DND-41 (cell line): ENCODE results near the gene TCF7L2.

Experiments
- ATAC-seq: fragments of 200-7000 bp; cut with Tn5 transposase; 3 replicates; pipeline ENCODE4 v1.9.1; 2021; ENCODE audit warnings: low read depth; ENCODE audit not compliant: insufficient read depth
- DNase-seq: peaks from one replicate; pipeline ENCODE4 v3.0.0-alpha.2; 2020
- H2AFZ ChIP-seq: 2 replicates; pipeline ENCODE4 v1.6.0; 2012; ENCODE audit warnings: low read depth, low read length
- H3K27ac ChIP-seq: 2 replicates; pipeline ENCODE4 v1.5.1; 2012; ENCODE audit warnings: low read length, inconsistent platforms
- H3K27me3 ChIP-seq: fragments of 200-600 bp; sonication (generic); 2 replicates; pipeline ENCODE4 v1.6.0; 2012; ENCODE audit warnings: low read length, mild to moderate bottlenecking, inconsistent platforms; ENCODE audit not compliant: insufficient read depth, poor library complexity
- H3K36me3 ChIP-seq: 2 replicates; pipeline ENCODE4 v1.5.1; 2012; ENCODE audit warnings: low read length, inconsistent platforms; ENCODE audit not compliant: insufficient read depth
- H3K4me1 ChIP-seq: 2 replicates; pipeline ENCODE4 v1.5.1; 2012; ENCODE audit warnings: mild to moderate bottlenecking, low read length; ENCODE audit not compliant: insufficient read depth
- H3K4me2 ChIP-seq: 2 replicates; pipeline ENCODE4 v1.6.0; 2012; ENCODE audit warnings: mild to moderate bottlenecking, moderate library complexity, low read length, inconsistent platforms; ENCODE audit not compliant: insufficient read depth
- H3K4me3 ChIP-seq, 2 experiments: fragments of 200-600 bp in 1 of 2; shearing (Covaris generic) in 1 of 2; 2 replicates each; pipeline ENCODE4 v1.5.1; 2012 to 2016; ENCODE audit warnings: inconsistent platforms in 2 of 2, low read length in 2 of 2, mild to moderate bottlenecking in 2 of 2, low read depth in 1 of 2, moderate library complexity in 1 of 2
- H3K79me2 ChIP-seq: 2 replicates; pipeline ENCODE4 v1.6.0; 2012; ENCODE audit warnings: low read length, inconsistent platforms; ENCODE audit not compliant: insufficient read depth
- H3K9ac ChIP-seq: 2 replicates; pipeline ENCODE4 v1.6.0; 2012; ENCODE audit warnings: low read depth, mild to moderate bottlenecking, inconsistent platforms, low read length, moderate library complexity
- H3K9me3 ChIP-seq: 2 replicates; pipeline ENCODE4 v1.5.1; 2012; ENCODE audit warnings: low read length, moderate library complexity, mild to moderate bottlenecking, inconsistent platforms; ENCODE audit not compliant: insufficient read depth, severe bottlenecking
- H4K20me1 ChIP-seq: 2 replicates; pipeline ENCODE4 v1.6.0; 2012; ENCODE audit warnings: low read length; ENCODE audit not compliant: insufficient read depth
- CTCF ChIP-seq: IDR thresholded peaks from 2 replicates; pipeline ENCODE4 v1.5.1; 2012; ENCODE audit warnings: borderline replicate concordance, low read length, moderate library complexity, mild to moderate bottlenecking; ENCODE audit not compliant: poor library complexity, severe bottlenecking; ENCODE audit errors: extremely low read depth
- EZH2 ChIP-seq: IDR thresholded peaks from 3 replicates; pipeline ENCODE4 v1.6.1; 2012; ENCODE audit warnings: borderline replicate concordance, low read depth, mild to moderate bottlenecking, moderate library complexity, low read length, inconsistent platforms; ENCODE audit not compliant: severe bottlenecking

TCF7L2 gene

GRCh38 chr10:112926906-112927688 lies 22.9 kb upstream of the TCF7L2 start:
- no peaks in the 10 kb centered on the region for H3K9me3 ChIP-seq
- no peaks in the 10 kb centered on the region for H3K36me3 ChIP-seq
- no peak overlapping the region for H3K4me3 ChIP-seq
- H3K4me1 ChIP-seq: no peaks in the 10 kb centered on the region
- H3K79me2 ChIP-seq: no peaks in the 10 kb centered on the region
- no peaks in the 10 kb centered on the region for H4K20me1 ChIP-seq
- no peak overlapping the region for H3K27ac ChIP-seq
- H3K4me2 ChIP-seq: no peak overlapping the region
- TF ChIP-seq EZH2 (no peak), CTCF (no peak)
- no peaks in the 10 kb centered on the region for H3K27me3 ChIP-seq
- no peak overlapping the region for H2AFZ ChIP-seq
- no peak overlapping the region for H3K9ac ChIP-seq
- DNase-seq (no peak), ATAC-seq (no peak)

- DNase-seq (no peak), ATAC-seq (no peak)
- Histone ChIP-seq H3K27ac (no peak overlapping the region), H3K79me2 (no peaks in the 10 kb centered on the region), H3K9me3 (no peaks in the 10 kb centered on the region), H4K20me1 (no peaks in the 10 kb centered on the region), H3K27me3 (no peaks in the 10 kb centered on the region), H3K9ac (no peak overlapping the region), H3K4me3 (no peak overlapping the region), H2AFZ (no peak overlapping the region), H3K4me2 (no peak overlapping the region), H3K36me3 (no peaks in the 10 kb centered on the region), H3K4me1 (no peaks in the 10 kb centered on the region)
- no peak for TF ChIP-seq CTCF
- no peak for TF ChIP-seq EZH2
These were observed 22.1 kb upstream of the TCF7L2 start for GRCh38 chr10:112927980-112928379.

- no peaks in the 10 kb centered on the region for H3K79me2 ChIP-seq
- ATAC-seq: no peak
- TF ChIP-seq CTCF (no peak), EZH2 (no peak)
- H3K9ac ChIP-seq: no peak overlapping the region
- H2AFZ ChIP-seq: no peak overlapping the region
- H4K20me1 ChIP-seq: no peaks in the 10 kb centered on the region
- H3K27ac ChIP-seq: no peak overlapping the region
- no peaks in the 10 kb centered on the region for H3K4me1 ChIP-seq
- H3K27me3 ChIP-seq: no peaks in the 10 kb centered on the region
- no peaks in the 10 kb centered on the region for H3K36me3 ChIP-seq
- no peaks in the 10 kb centered on the region for H3K9me3 ChIP-seq
- no peak for DNase-seq
- H3K4me3 ChIP-seq: no peak overlapping the region
- H3K4me2 ChIP-seq: no peak overlapping the region
These were observed 17.4 kb upstream of the TCF7L2 start for GRCh38 chr10:112932658-112933057.

- H3K36me3 ChIP-seq: no peaks in the 10 kb centered on the region
- DNase-seq: no peak
These were observed 15.9 kb upstream of the TCF7L2 start for GRCh38 chr10:112934193-112934592.

More at GRCh38 chr10:112934193-112934592, 15.9 kb upstream of the TCF7L2 start:
- no peak overlapping the region for H3K4me2 ChIP-seq
- H3K9ac ChIP-seq: no peak overlapping the region
- H3K9me3 ChIP-seq: no peaks in the 10 kb centered on the region
- no peak overlapping the region for H2AFZ ChIP-seq
- no peaks in the 10 kb centered on the region for H3K27me3 ChIP-seq
- H3K4me1 ChIP-seq: no peaks in the 10 kb centered on the region
- no peaks in the 10 kb centered on the region for H4K20me1 ChIP-seq
- no peak for ATAC-seq
- H3K79me2 ChIP-seq: no peaks in the 10 kb centered on the region
- TF ChIP-seq EZH2 (no peak), CTCF (no peak)
- no peak overlapping the region for H3K4me3 ChIP-seq
- H3K27ac ChIP-seq: no peak overlapping the region
